Fibroblast of skin of back (primary cell): ENCODE measurements around the gene CXCL8.
"Not testable (repeated sequence)": the region's sequence is repeated elsewhere in the genome, so short reads cannot be mapped to it uniquely, and the experiment has no call there.

ENCODE experiments used
- DNase-seq: peaks from one replicate; pipeline ENCODE4 v3.0.0-alpha.2; 2013

Gene CXCL8

DNA sequence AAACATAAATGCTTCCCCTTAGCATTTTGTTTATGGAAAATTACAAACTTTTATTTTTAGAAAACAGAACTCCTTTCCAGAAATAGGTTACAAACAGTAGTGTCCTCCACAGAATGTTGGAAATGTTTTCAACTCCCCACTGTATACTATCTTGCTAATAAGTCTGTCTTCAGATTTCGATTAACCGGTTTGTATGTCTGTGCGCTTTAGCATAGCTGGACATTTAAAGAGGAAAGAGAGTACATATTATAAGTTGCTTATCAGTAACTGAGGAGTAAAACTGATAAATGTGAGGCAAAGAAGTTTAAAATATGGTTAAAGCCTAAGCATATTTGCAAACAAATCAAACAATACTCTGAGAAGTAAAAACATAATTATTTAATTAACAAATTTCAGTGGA, 3.4 kb downstream of the CXCL8 start:
- no peak for DNase-seq

DNA sequence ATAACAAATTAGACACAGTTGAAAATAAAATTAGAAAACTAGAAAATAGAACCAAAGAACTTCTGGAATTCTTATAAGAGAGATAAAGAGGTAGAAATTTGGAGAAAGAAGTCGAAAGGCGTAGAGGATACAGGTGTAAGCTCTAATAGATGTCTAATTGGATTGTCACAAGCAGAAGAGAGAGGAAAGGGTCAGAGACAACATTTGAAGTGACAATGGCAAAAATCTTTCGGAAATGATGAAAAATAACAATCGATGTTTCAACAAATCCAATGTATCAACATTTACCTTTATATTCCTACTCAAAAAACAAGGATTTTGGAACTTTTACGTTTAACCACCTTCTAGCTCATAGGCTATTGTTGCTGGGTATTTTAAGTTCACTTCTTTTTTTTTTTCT, 3.8 kb downstream of the CXCL8 start:
- no peak for DNase-seq

DNA sequence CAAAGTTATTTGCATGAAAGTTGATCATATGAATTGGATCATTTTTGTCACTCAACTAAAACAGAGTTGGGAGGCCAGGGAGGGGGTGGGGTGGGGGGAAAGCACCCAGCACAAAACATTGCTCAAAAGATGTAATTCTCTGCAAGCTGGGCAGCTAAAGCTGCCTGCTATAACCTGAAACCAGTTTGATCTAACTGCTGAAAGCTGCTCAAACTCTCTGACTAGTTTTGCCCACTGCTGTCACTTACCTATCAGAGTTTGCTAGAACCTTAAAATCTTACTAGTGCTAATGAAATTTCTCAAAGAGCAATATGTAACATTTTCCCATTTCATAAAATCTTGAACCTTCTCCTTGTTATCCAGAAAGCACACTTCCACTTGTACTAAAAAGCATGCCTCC, 10.4 kb downstream of the CXCL8 start:
- DNase-seq, result no peak

DNA sequence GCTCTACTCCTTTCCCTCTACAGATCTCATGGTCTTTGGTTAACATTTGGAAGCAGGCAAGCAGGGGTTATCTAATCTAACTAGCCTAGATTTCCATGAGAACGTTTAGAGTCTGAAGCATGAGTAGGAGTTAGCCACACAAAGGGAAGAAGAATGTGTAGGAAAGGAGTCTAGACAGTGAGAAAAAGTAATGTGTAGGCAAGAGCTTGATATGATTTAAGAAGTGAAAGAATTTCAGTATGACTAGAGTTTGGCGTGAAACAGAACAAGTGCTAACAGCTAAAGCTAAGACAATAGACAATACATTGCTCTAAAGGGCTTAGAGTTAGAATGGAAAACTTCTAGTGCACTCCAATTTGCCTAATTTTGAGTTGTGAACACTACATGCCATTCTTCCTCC, 10.8 kb downstream of the CXCL8 start:
- DNase-seq, result no peak

DNA sequence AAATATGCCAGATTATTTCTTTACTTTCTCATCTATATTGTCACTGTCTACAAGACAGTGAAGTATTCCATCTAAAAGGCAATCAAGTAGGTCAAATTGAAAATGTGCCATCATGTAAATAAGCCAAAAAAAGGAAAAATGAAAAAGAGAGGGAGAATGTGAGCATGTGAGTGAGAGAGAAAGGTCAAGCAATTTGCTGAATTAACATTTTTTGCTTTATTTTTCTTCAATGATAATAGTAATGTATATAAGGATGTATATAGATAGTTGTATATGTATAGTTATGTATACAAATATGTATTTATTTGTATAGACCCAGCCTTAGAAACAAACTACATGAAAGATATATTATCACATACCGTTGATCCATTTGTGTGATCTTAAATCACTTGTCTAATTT, 11.5 kb downstream of the CXCL8 start:
- DNase-seq, result no peak

DNA sequence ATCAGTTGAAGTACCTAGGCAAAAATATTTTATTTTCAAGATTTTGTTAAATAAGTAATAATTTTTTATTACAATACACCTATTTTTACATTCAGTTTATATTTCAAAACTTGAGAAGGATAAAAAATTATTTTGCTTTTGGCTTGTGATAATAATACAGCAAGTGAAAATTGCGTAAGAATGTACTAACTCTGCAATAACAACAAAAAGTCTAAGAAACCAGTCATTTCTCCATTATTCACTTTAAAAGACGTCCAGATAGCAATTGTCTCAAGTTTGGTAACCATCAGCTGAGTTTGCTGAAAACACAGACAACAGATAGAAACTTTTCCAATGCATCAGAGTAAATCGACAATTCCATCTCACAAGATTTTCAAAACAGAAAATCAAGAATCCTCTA, 12.1 kb downstream of the CXCL8 start:
- no peak for DNase-seq

DNA sequence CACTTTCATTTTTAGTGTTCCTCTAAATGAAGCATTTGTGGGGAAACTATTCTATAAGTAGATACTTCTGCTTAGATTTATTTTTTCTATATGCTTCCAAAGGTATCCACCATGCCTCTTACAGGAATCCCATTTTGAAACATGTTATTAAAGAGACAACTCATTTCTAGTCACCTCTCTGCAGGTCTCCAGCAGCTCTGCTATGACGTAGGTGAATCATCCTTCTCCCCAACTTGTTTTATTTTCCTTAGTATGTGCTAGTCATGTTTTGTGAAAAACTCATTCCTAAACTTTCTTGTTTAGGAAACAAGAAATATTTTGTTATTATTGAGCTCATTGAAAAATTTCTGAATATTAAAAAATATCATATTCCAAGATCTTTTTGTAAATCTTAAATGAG, 12.8 kb downstream of the CXCL8 start:
- DNase-seq, result no peak

DNA sequence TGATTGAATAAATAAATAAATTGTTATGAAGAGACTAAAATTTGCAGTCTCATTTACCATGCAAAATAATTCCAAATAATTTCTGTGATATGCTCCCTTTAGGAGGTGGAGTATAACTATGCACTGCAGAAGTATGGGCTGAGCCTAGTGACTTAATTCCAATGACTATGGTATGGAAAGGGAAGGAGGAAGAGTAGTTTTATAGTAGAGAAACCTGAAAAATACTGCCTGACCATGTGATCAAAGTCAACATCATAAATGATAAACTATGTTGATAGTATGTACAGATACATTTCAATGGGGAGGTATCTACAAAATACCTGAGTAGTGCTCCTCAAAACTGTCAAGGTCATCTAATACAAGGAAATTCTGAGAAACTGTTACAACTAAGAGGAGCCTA, 14.6 kb downstream of the CXCL8 start:
- DNase-seq, result no peak

DNA sequence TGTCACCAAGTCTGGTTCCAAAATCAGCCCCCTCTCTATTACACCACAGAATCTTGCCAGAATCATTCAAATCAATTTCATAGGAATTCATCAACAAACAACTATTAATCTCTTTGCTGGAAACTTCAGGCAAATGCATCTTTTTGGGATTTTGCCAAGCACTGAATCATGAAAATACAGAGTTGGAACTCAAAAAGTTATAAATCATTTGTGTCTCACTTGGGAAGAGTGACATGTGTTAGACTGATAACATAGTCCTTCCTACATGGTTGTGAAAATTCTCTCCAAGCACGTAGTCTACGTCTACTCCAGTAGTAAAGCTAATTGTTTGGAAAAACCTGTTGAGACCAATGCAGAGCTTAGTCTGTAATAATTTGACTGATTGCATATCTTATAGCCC, 19.0 kb downstream of the CXCL8 start:
- no peak for DNase-seq

DNA sequence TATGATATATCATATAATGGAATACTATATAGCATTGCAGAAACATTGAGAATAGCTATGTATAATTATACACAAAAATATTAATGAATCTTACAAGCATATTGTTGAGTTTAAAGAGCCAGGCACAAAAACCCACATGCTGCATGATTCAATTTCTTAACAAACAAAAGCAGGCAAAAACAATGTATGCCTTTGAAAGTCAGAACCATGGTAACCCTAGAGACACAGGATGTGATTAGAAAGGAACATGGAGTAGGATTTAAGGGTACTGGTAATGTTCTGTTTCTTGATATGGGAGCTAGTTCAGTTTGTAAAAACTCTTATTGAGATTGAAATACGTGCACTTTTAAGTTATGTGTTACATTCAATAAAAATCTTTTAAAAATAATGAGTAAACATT, 21.5 kb downstream of the CXCL8 start:
- no peak for DNase-seq

DNA sequence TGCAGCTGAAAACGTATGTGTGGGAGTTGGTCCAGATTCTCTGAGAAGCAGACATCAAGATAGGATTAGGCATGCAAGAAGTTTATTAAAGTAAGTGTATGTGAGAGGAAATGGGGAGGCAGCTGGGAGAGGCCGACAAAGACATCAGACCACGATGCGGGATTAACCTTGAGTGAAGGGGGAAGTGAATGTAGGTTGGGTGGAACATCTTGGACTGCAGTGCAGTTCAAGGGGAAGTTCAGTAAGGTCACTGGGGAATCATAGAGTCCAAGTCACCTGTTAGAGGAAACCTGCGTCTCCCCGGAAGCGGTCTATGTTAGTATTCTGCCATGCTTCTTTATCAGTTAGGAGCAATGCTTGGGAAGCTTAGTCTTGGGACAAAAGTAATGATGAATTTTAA, 22.0 kb downstream of the CXCL8 start:
- DNase-seq, result no peak

DNA sequence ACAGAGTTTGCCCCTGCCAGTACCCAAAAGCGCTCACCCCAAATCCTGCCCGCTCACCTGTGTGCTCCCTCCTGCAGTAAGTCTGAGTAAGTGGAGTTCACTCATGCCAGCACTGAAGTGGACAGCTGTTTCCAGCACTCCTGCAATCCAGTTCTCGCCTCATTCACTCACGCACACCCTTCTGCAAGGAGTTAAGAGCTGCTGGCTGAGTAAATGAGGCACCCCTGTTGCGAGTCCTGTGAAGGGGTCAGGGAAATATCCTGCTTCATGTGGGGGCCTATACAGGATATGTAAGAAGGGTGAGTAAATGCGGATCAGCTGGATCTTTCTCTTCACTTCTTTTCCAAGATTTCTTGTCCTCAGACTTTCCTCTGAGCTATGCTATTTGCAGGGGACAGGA, 23.5 kb downstream of the CXCL8 start:
- DNase-seq, result no peak

DNA sequence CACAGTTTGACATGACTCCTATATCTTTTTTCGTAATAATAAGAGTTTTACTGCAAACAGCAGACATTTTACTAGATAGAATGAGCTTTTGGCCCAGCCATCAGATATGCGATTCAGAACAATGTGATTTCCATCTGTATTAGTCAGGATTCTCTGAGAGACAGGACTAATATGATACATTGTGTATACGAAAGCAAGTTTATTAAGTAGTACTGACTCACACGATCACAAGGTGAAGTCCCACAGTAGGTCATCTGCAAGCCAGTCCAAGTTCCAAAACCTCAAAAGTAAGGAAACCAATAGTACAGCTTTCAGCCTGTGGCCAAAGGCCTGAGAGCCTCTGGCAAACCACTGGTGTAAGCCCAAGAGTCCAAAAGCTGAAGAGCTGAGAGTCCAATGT, 24.1 kb downstream of the CXCL8 start:
- DNase-seq, result no peak

DNA sequence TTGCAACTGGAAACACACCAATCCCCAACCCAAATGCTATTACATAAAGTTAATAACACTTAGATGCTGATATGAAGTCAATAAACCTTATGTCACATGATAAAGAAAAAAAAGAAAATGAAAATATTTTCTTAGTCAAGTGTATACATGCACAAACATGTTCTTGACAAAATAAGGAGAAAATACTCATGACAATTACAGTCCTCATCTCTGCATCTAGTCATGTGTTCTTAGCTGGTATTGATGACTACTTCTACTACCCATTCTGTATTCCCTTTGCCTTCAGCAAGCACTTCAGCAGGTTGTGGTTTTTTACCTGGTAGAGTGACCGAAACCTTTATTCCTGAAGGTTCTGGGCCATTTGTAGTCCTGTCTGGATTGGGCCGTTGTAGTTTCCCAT, 24.9 kb downstream of the CXCL8 start:
- no peak for DNase-seq

DNA sequence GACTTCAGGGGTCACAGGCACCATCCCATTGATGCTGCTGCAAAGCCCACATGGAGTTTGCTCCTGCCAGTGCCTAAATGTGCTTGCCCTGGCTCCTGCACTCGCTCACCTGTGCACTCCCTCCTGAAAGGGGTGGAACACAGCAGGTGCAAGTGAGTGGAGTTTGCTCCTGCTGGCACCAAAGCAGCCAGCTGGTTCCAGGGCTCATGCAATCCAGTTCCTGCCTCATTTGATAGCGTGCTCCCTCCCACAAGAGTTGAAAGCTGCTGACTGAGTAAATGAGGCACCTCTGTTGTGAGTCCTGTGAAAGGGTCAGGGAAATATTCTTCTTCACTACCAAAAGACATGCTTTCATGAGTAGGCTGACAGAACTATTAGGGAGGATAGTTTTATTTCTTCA, 30.5 kb downstream of the CXCL8 start:
- DNase-seq, result no peak

DNA sequence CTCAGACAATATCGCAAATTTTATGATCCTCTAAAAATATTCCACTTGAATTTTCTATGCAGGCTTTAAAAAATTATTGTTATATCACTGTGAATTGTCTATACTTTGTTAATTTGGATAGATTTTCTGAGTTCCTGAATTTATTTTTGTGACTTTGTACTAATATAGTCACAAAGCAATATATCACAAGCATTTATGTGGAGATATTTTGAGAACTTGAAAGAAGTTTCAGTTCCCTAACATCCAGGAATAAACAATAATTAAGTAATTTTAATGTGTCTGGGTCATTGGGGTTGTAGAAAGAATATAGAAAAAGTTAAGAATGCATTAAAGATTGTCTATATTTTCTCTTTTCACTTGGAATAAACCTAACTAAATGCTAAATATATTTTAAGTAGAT, 32.0 kb downstream of the CXCL8 start:
- no peak for DNase-seq

DNA sequence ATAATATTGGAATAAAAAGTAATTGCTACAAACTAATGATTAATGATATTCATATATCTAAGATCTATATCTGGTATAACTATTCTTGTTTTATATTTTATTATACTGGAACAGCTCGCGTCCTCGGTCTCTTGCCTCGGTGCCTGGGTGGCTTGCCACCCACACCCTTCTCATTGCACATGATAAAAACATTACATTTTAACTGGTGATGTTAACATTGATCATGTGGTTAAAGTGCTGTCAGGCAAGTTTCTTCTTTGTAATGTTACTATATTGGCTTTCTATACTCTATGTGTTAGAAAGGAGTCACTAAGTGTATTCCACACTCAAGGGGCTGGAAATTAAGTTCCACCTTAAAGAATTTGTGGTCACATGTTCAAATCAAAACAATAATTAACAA, 34.0 kb downstream of the CXCL8 start:
- not testable (repeated sequence) for DNase-seq

DNA sequence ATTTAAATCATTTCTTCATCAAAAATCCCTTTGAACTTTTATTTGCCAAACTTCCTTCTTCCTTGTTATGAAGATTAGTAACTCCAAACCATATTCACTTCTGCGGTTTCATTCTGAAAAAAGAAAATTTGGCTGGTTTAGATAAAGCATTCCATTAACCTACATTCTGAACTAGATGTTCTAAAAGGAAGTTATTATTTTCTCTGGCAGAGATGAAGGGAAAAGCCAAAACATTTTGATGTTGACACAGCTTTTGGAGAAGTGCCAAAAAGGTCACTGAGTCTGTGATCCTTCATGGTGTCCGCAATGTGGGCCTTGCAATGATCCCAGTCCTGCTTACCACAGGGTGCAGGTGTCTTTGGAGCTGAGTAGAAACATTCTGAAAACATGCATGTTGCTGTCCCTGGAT, 36.0 kb downstream of the CXCL8 start:
- peak; percentile 69 for DNase-seq

DNA sequence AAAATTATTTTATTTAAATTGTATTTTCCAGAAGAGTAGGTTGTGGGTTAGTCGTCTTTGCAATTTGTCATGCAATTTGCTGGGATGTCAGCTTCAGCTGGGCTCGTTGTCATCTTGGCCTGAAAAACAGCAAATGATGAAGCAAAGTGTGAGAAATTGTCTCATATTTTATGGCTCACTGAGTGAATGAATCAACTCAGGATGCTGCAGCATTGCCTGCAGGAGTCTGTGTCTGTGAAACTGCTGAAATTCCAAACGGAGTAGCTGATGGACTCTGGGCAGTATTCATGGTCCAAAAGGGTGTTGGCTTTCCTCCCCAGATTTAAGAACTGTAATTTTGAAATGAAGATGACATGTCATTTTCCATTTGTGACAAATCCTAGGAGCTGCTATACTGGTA, 37.2 kb downstream of the CXCL8 start:
- DNase-seq, result peak; percentile 17

DNA sequence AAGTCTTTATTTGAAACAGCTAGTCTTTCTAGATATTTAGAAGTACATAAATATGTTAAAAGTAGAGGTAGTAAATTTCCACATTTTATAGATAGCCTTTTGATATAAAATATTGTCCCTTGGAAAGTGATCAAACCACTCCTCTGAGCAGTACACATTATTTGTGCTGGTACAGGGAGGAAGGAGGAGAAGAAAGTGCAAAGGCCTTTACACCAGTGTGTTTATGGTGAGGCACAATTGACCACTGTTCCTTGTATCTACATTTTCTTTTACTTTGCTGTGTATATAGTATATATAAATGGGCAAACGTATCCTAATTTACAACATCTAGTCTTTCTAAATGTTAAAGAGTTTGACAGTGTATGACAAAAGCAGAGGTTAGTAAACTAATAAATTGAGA, 39.9 kb downstream of the CXCL8 start:
- no peak for DNase-seq

DNA sequence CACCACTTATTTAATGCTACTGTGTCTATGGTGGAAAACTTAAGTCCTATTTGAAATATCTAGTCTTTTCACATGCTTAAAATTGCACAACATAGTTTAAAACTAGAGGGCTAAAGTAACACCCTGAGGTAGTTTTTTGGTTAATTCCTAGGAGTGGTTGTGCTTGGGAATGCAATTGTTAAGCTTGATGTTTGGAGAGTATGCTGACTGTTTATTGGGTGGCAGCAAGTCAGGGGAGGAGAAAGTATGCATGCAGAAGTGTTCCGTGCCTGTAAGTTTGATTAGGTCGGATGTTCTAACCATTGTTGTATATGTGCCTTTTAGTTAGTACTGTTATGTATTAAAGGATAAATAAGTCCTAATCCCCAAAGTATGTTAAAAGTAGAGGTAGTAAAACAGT, 40.5 kb downstream of the CXCL8 start:
- DNase-seq, result no peak

DNA sequence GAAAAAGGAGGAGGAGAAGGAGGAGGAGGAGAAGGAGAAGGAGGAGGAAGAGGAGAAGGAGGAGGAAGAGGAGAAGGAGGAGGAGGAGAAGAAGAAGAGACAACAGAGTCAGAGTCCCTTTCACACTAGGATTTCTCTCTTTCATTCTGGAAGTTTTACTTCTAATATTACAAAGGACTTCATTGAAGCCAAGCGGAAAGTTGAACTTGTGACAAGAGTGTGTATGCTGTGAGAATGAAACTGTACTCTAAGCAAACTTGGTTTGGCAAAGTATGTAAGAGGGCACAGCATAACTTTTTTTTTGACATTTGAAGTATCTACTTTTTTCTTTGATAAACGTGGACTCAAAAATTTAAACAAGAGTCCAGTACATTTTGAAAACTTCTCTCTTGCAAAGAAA, 48.0 kb downstream of the CXCL8 start:
- DNase-seq, result no peak
